A549 (cell line): Measurements from ENCODE around the gene NUFIP2. TPM values are rescaled to one million over a fixed set of nuclear protein-coding genes. Genes with fewer than 3 reads are reported as not detected.

Experiments used
- ATAC-seq, 2 experiments: fragments of 200-7000 bp in 1 of 2; fragments of >200 bp in 1 of 2; cut with Nextera tagmentation in 1 of 2; cut with Tn5 transposase in 1 of 2; 3 replicates each; pipeline versions ENCODE4 v1.8.0 to v1.9.1; 2018 to 2020; ENCODE audit warnings: mild to moderate bottlenecking in 1 of 2, moderate library complexity in 1 of 2
- CTCF ChIA-PET: fragments of 300-600 bp; sonication (Branson Sonifier 250); formaldehyde crosslinking; extraction: SDS; loops from one replicate; lab custom pipeline; 2021; ENCODE audit warnings: antibody characterized with exemption, inconsistent platforms; lab: Yijun Ruan, JAX
- POLR2A ChIA-PET: fragments of 350-600 bp; formaldehyde crosslinking; extraction: SDS; loops from one replicate; lab custom pipeline; 2021; ENCODE audit warnings: antibody characterized with exemption, inconsistent platforms; lab: Yijun Ruan, JAX
- DNase-seq, 2 experiments: peaks; one replicate each; pipeline versions ENCODE4 v3.0.0 to v3.0.0-alpha.2; 2011 to 2016; ENCODE audit warnings: low read depth in 1 of 2, low spot score in 1 of 2
- FAIRE-seq: peaks from 2 replicates; lab custom pipeline; 2011; peaks lifted over from hg19 to GRCh38; lab: Jason Lieb, UNC
- H3K27ac ChIP-seq, 2 experiments: fragments of >200 bp; sonication (Bioruptor Twin); formaldehyde crosslinking; 3 replicates each; pipeline ENCODE4 v1.5.1; 2016 to 2017
- H3K4me1 ChIP-seq: fragments of >200 bp; sonication (Bioruptor Twin); formaldehyde crosslinking; 3 replicates; pipeline ENCODE4 v1.6.1; 2016
- H3K4me2 ChIP-seq: fragments of >200 bp; sonication (Bioruptor Twin); formaldehyde crosslinking; 3 replicates; pipeline ENCODE4 v1.6.1; 2016
- H3K4me3 ChIP-seq: fragments of >200 bp; sonication (Bioruptor Twin); formaldehyde crosslinking; 3 replicates; pipeline ENCODE4 v1.5.1; 2016
- H3K9me3 ChIP-seq: fragments of >200 bp; sonication (Bioruptor Twin); formaldehyde crosslinking; 3 replicates; pipeline ENCODE4 v1.6.1; 2016
- BHLHE40 ChIP-seq: IDR thresholded peaks from 2 replicates; pipeline ENCODE4 v1.6.1; 2012; ENCODE audit warnings: low read depth, low read length, inconsistent platforms
- CBX2 ChIP-seq: fragments of 200-600 bp; sonication (generic); IDR thresholded peaks from 2 replicates; pipeline ENCODE4 v1.6.1; 2016; ENCODE audit warnings: low read depth, mild to moderate bottlenecking, borderline replicate concordance
- CBX8 ChIP-seq: fragments of 200-600 bp; sonication (generic); IDR thresholded peaks from 2 replicates; pipeline ENCODE4 v1.6.1; 2016
- CHD2 ChIP-seq: fragments of 150-350 bp; IDR thresholded peaks from 2 replicates; pipeline ENCODE4 v1.6.1; 2014; ENCODE audit warnings: low read length; ENCODE audit not compliant: partially characterized antibody
- E2F6 ChIP-seq: IDR thresholded peaks from 2 replicates; pipeline ENCODE4 v1.6.1; 2012; ENCODE audit warnings: low read depth, borderline replicate concordance
- EHMT2 ChIP-seq: fragments of 200-600 bp; sonication (generic); IDR thresholded peaks from 2 replicates; pipeline ENCODE4 v1.6.1; 2016; ENCODE audit warnings: antibody characterized with exemption, low read depth, mild to moderate bottlenecking, moderate library complexity
- FOSB ChIP-seq: fragments of 250-450 bp; sonication (Bioruptor Pico); IDR thresholded peaks from 2 replicates; pipeline ENCODE4 v1.5.0; 2020; ENCODE audit warnings: mild to moderate bottlenecking, moderate library complexity
- HES2 ChIP-seq: fragments of >200 bp; sonication (Bioruptor Twin); formaldehyde crosslinking; IDR thresholded peaks from 2 replicates; pipeline ENCODE4 v1.6.1; 2016
- HEYL ChIP-seq: fragments of 250-450 bp; sonication (Bioruptor Pico); IDR thresholded peaks from 2 replicates; pipeline ENCODE4 v1.8.0; 2021; ENCODE audit warnings: mild to moderate bottlenecking, moderate library complexity
- HOXA7 ChIP-seq: fragments of 250-450 bp; sonication (Bioruptor Pico); IDR thresholded peaks from 2 replicates; pipeline ENCODE4 v1.5.0; 2020; ENCODE audit warnings: mild to moderate bottlenecking, moderate library complexity
- MAFK ChIP-seq: fragments of 450-650 bp; IDR thresholded peaks from 2 replicates; pipeline ENCODE4 v1.6.1; 2014; ENCODE audit not compliant: partially characterized antibody
- MAZ ChIP-seq: fragments of 150-350 bp; IDR thresholded peaks from 2 replicates; pipeline ENCODE4 v1.6.1; 2014; ENCODE audit warnings: antibody characterized with exemption, low read depth, low read length, borderline replicate concordance
- PHF8 ChIP-seq: fragments of 200-600 bp; sonication (generic); IDR thresholded peaks from 2 replicates; pipeline ENCODE4 v1.6.1; 2016; ENCODE audit warnings: low read depth, mild to moderate bottlenecking, antibody characterized with exemption, moderate library complexity, borderline replicate concordance
- RARB ChIP-seq: fragments of 250-450 bp; sonication (Bioruptor Pico); IDR thresholded peaks from 2 replicates; pipeline ENCODE4 v1.8.0; 2021; ENCODE audit warnings: mild to moderate bottlenecking, moderate library complexity
- RCOR1 ChIP-seq: fragments of 150-350 bp; IDR thresholded peaks from 2 replicates; pipeline ENCODE4 v1.6.1; 2014; ENCODE audit warnings: antibody characterized with exemption, low read length, low read depth
- RFX5 ChIP-seq: fragments of 450-650 bp; IDR thresholded peaks from 2 replicates; pipeline ENCODE4 v1.7.1; 2014; ENCODE audit warnings: antibody characterized with exemption, mild to moderate bottlenecking, moderate library complexity
- SMC3 ChIP-seq: fragments of >200 bp; sonication (Bioruptor Twin); formaldehyde crosslinking; IDR thresholded peaks from 3 replicates; pipeline ENCODE4 v1.6.1; 2018; ENCODE audit warnings: inconsistent platforms
- TP53 ChIP-seq: fragments of 250-450 bp; sonication (Bioruptor Pico); IDR thresholded peaks from 2 replicates; pipeline ENCODE4 v1.5.0; 2021; ENCODE audit warnings: mild to moderate bottlenecking, moderate library complexity
- ZC3H11A ChIP-seq: fragments of 450-650 bp; IDR thresholded peaks from 2 replicates; pipeline ENCODE4 v1.6.1; 2014; ENCODE audit warnings: antibody characterized with exemption, mild to moderate bottlenecking
- ZSCAN20 ChIP-seq: fragments of 250-450 bp; sonication (Bioruptor Pico); IDR thresholded peaks from 2 replicates; pipeline ENCODE4 v1.8.0; 2022; ENCODE audit warnings: mild to moderate bottlenecking, moderate library complexity
- WGBS: methylation state at CpG from one replicate; pipeline ENCODE4 v1.1.6; 2017; ENCODE audit errors: missing lambda C conversion rate; 5-methylcytosine and 5-hydroxymethylcytosine counted together
- polyA plus RNA-seq, 4 experiments: library from polyadenylated mRNA; depleted of rRNA in 3 of 4; stranded (reverse); fragments of >200 nt; fragmentation: RNase III in 1 of 4; extraction: RNeasy Plus Mini Kit Qiagen cat#74134 plus additional on column Dnase treatment in 1 of 4; gene quantifications; 2 replicates in 3 of 4; 3 replicates in 1 of 4; pipeline ENCODE4 v1.2.3, GENCODE V29; 2011 to 2017
- TF ChIP-seq, protein P1 (sequence below): fragments of 250-450 bp; sonication (Bioruptor Pico); IDR thresholded peaks from 2 replicates; pipeline ENCODE4 v1.5.0; 2021; ENCODE audit warnings: mild to moderate bottlenecking, moderate library complexity, borderline replicate concordance

The NUFIP2 gene
- polyA plus RNA-seq, 2 of the 4 experiments (the other 2 are of a cell fraction) = 29.4 to 33.1 TPM

- WGBS = 69% methylated on average over 5 of the region's 5 CpGs
- POLR2A ChIA-PET = no interaction called here
These were observed 33.5 kb upstream of the NUFIP2 start for GRCh38 chr17:29327412-29327811.

DNA sequence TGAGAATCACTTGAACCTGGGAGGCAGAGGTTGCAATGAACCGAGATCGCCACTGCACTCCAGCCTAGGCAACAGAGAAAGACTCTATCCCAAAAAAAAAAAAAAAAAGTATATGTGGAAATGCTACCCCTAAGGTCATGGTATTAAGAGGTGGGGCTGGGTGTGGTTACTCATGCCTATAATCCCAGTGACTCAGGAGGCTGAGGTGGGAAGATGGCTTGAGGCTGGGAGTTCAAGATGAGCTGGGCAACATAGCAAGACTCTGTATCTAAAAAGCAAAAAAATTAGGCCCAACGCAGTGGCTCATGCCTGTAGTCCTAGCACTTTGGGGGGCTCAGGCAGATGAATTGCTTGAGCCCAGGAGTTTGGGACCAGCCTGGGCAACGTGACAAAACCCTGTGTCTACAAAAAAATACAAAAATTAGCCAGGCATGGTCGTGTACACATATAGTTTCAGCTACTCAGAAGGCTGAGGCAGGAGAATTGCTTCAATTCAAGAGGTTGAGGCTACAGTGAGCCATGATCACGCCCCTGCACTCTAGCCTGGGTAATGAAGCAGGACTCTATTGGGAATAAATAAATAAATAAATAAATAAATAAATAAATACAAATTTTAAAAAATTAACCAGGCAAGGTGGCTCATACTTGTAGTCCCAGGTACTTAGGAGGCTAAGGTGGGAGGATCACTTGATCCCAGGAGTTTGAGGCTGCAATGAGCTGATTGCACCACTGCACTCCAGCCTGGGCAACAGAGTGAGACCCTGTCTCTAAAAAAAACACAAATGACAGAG, 32.3 kb upstream of the NUFIP2 start:
- FAIRE-seq = no peak
- WGBS = 66% methylated on average over 6 of the region's 6 CpGs
- CTCF ChIA-PET = interaction anchor here (0.6 to 2.5 kb wide), 8 partner anchors 9 to 160 kb away, joined by 3 to 9 read pairs (median 4); no protein-coding TSS in a partner anchor

More at GRCh38 chr17:29327412-29327811, 33.5 kb upstream of the NUFIP2 start:
- no peak for FAIRE-seq
- no peak for ATAC-seq
- H3K27ac ChIP-seq = no peak overlapping the region
- CTCF ChIA-PET = interaction anchor here (0.9 to 2.5 kb wide), 3 partner anchors 10 to 264 kb away, joined by 3 to 9 read pairs (median 4); no protein-coding TSS in a partner anchor
- H3K4me3 ChIP-seq = no peak overlapping the region
- DNase-seq = no peak
- no peaks in the 10 kb centered on the region for H3K4me1 ChIP-seq
- TF ChIP-seq CBX8 (no peak), MAZ (no peak), EHMT2 (no peak), RFX5 (no peak)
- no peak overlapping the region for H3K4me2 ChIP-seq
- no peaks in the 10 kb centered on the region for H3K9me3 ChIP-seq

GRCh38 chr17:29322363-29322762, 28.4 kb upstream of the NUFIP2 start:
- FAIRE-seq (peak; percentile 67), DNase-seq (no peak), ATAC-seq (no peak)
- Histone ChIP-seq H3K4me3 (no peak overlapping the region), H3K4me2 (no peak overlapping the region), H3K27ac (no peak overlapping the region), H3K4me1 (no peaks in the 10 kb centered on the region), H3K9me3 (no peaks in the 10 kb centered on the region)
- POLR2A ChIA-PET = no interaction called here
- WGBS = 11% methylated on average over 2 of the region's 2 CpGs
- CTCF ChIA-PET = interaction anchor here (0.6 to 1.2 kb wide), 2 partner anchors 9 to 473 kb away, joined by 3 to 4 read pairs; no protein-coding TSS in a partner anchor
- no peak for TF ChIP-seq EHMT2
- peak; percentile 60 for TF ChIP-seq MAFK

More for the DNA sequence above, 32.3 kb upstream of the NUFIP2 start:
- H3K9me3 ChIP-seq = no peaks in the 10 kb centered on the region
- no peak overlapping the region for H3K4me2 ChIP-seq
- H3K4me1 ChIP-seq = no peaks in the 10 kb centered on the region
- TF ChIP-seq E2F6 (no peak), ZC3H11A (peak; percentile 91)
- DNase-seq (no peak), ATAC-seq (no peak)
- POLR2A ChIA-PET = no interaction called here
- no peak overlapping the region for H3K4me3 ChIP-seq
- H3K27ac ChIP-seq = no peak overlapping the region

DNA sequence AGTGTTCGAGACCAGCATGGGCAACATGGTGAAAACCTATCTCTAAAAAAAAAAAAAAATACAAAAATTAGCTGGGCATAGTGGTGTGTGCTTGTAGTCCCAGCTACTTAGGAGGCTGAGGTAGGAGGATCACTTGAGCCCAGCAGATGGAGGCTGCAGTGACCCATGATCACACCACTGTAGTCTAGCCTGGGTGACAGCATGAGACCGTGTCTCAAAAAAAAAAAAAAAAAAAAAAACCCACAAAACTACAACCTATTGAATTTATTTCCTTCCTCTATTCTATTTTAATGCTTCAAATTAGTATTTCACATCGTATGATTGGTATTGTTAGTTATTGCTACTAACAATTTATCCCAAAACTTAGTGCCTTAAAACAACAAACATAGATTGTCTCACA, 9.4 kb upstream of the NUFIP2 start:
- no peak overlapping the region for H3K27ac ChIP-seq
- H3K4me2 ChIP-seq = no peak overlapping the region
- no peak for FAIRE-seq
- CTCF ChIA-PET = interaction anchor here (0.6 to 1.7 kb wide), 4 partner anchors 11 to 504 kb away, joined by 3 to 5 read pairs (median 4); no protein-coding TSS in a partner anchor
- TF ChIP-seq RCOR1 = no peak
- no peak overlapping the region for H3K4me3 ChIP-seq
- H3K9me3 ChIP-seq = no peaks in the 10 kb centered on the region
- WGBS = 66% methylated on average over 3 of the region's 3 CpGs
- no peak for ATAC-seq
- no peak for DNase-seq
- POLR2A ChIA-PET = interaction anchor here (2.8 kb wide), 1 partner anchor 9 kb away, joined by 17 read pairs; the partner anchor contains the start of gene NUFIP2
- H3K4me1 ChIP-seq = no peaks in the 10 kb centered on the region

- Histone ChIP-seq H3K27ac (no peak overlapping the region), H3K4me3 (no peak overlapping the region), H3K9me3 (no peaks in the 10 kb centered on the region), H3K4me2 (no peak overlapping the region), H3K4me1 (no peaks in the 10 kb centered on the region)
- 93% methylated on average over 2 of the region's 2 CpGs for WGBS
- ChIA-PET CTCF (interaction anchor here (0.7 to 1.0 kb wide), 3 partner anchors 13 to 183 kb away, joined by 3 read pairs; no protein-coding TSS in a partner anchor), POLR2A (no interaction called here)
- no peak for TF ChIP-seq CBX2
- no peak for TF ChIP-seq RARB (CRISPR knock-in tag)
- no peak for TF ChIP-seq ZC3H11A
- no peak for TF ChIP-seq SMC3
- TF ChIP-seq, protein P1, sequence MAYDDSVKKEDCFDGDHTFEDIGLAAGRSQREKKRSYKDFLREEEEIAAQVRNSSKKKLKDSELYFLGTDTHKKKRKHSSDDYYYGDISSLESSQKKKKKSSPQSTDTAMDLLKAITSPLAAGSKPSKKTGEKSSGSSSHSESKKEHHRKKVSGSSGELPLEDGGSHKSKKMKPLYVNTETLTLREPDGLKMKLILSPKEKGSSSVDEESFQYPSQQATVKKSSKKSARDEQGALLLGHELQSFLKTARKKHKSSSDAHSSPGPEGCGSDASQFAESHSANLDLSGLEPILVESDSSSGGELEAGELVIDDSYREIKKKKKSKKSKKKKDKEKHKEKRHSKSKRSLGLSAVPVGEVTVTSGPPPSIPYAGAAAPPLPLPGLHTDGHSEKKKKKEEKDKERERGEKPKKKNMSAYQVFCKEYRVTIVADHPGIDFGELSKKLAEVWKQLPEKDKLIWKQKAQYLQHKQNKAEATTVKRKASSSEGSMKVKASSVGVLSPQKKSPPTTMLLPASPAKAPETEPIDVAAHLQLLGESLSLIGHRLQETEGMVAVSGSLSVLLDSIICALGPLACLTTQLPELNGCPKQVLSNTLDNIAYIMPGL (CRISPR knock-in tag) = no peak
- no peak for TF ChIP-seq EHMT2
- TF ChIP-seq FOSB (CRISPR knock-in tag) = no peak
- TF ChIP-seq PHF8 = no peak
- TF ChIP-seq MAZ = no peak
- no peak for TF ChIP-seq BHLHE40
- no peak for TF ChIP-seq CHD2
- TF ChIP-seq HEYL (CRISPR knock-in tag) = no peak
- TF ChIP-seq ZSCAN20 (CRISPR knock-in tag) = no peak
- TF ChIP-seq HOXA7 (CRISPR knock-in tag) = no peak
- no peak for TF ChIP-seq HES2
- no peak for TF ChIP-seq TP53 (CRISPR knock-in tag)
- FAIRE-seq (no peak), ATAC-seq (no peak), DNase-seq (no peak)
These were observed 5.1 kb upstream of the NUFIP2 start for GRCh38 chr17:29299031-29299430.
